ENCODE results near the gene WWOX.

DNA sequence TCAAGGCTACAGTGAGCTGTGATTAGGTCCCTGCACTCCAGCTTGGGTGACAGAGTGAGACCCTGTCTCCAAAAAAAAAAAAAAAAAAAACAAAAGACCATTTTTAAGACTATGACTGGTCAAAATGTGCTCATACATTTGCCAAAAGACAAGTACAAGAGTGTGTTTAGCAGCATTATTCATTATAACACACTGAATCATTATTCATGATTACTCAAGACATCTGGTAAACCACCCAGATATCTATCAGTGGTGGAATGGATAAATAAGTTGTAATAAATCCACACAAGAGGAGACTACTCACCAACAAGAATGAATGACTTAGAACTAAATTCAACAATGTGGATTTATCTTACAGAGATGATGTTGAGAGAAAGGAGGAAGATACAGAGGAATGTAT is 784.8 kb downstream of the WWOX start:
- TF ChIP-seq CTCF (conservative IDR thresholded peaks at IDR 0.05; ENCODE audit: low read depth, low read length): no peak
- TF ChIP-seq EZH2 (IDR thresholded peaks at IDR 0.05; ENCODE audit: borderline replicate concordance, low read depth, low read length, poor library complexity, severe bottlenecking): no peak

Measured in A673 (cell line).